ENCODE data around the gene PRKAR1B.

PRKAR1B gene

DNA sequence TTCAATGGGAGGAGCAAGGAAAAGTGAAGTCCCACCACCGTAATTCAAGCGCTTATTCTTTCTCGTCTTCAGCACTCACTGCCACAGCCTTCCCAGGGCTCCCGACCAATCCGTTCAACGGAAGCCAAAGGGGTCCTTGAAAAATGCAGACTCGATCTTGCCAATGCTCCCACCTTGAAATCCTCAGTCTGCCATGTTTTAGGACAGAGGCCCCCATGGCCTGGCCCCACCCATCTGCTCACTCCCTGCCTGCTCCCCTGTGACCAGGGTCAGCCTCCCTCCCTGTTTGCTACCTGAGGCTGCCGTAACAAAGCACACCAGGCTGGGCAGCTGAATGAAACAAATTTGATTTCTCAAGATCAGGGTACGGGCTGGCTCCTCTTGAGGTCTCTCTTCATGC is 3.5 kb downstream of the PRKAR1B start:
- H3K4me3 Mint-ChIP-seq, result no peak overlapping the region
- no peak for ATAC-seq
- H3K27ac Mint-ChIP-seq, result peak overlapping the region in 1 of 2 donors; percentile 16
- H3K4me1 Mint-ChIP-seq, result peaks cover 38% of the 10 kb centered on the region
- H3K9me3 Mint-ChIP-seq, result peaks cover 12 to 35% of the 10 kb centered on the region in 2 donors
- no peak for DNase-seq
- H3K27me3 Mint-ChIP-seq, result no peaks in the 10 kb centered on the region

DNA sequence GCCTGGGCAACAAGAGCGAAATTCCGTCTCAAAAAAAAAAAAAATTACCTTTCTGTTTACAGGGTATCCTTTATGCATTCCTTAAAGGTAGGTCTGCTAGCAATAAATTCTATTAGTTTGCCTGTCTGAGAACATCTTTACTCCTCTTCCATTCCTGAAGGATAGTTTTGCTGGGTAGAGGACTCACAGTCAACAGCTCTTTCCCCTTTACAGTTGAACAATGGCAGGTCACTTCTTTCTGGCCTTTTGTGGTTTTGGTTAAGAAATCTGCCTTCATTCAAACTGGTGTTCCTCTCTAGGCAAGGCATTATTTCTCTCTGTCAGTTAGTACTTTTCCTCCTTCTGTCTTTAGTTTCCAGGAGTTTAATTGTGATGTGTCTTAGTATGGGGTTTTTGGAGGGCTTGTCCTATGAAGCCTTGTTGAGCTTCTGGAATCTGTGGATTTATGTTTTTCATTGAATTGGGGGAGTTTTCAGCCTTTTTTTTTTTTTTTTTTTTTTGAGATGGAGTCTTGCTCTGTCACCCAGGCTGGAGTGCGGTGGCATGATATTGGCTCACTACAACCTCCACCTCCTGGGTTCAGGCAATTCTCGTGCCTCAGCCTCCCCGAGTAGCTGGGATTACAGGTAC is 5.3 kb downstream of the PRKAR1B start:
- Mint-ChIP-seq H3K27me3 (no peaks in the 10 kb centered on the region), H3K9me3 (peaks cover 12 to 35% of the 10 kb centered on the region in 2 donors), H3K4me3 (no peak overlapping the region), H3K27ac (no peak overlapping the region), H3K4me1 (peaks cover 38% of the 10 kb centered on the region)
- no peak for ATAC-seq
- DNase-seq, result no peak

- no peak for ATAC-seq
- H3K27ac Mint-ChIP-seq, result peak overlapping the region in 1 of 2 donors; percentile 16
These were observed 10.4 kb downstream of the PRKAR1B start for GRCh38 chr7:716636-717035.

DNA sequence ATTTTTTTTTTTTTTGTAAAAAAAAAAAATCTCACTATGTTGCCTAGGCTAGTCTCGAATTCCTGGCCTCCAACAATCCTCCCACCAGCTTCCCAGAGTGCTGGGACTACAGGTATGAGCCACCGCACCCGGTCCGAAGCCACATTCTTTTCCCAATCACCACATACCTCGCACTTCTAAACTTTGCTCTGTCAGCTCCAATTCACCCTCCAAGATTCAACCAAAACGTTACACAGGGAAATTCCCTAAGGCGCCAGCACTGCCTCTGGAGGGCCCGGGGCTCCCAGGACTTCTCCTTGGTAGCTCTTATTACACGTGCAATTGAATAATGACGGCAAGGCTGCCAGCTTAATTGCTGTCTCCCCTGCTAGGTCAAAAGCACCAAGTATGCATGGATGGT is 10.9 kb downstream of the PRKAR1B start:
- Mint-ChIP-seq H3K27ac (no peak overlapping the region), H3K27me3 (no peaks in the 10 kb centered on the region), H3K4me3 (no peak overlapping the region), H3K9me3 (peaks cover 0 to 6% of the 10 kb centered on the region in 2 donors), H3K4me1 (peaks cover 41% of the 10 kb centered on the region)
- ATAC-seq (no peak), DNase-seq (no peak)

More at GRCh38 chr7:716636-717035, 10.4 kb downstream of the PRKAR1B start:
- Mint-ChIP-seq H3K27me3 (no peaks in the 10 kb centered on the region), H3K4me1 (peaks cover 38% of the 10 kb centered on the region), H3K4me3 (no peak overlapping the region), H3K9me3 (peaks cover 1 to 10% of the 10 kb centered on the region in 2 donors)
- no peak for DNase-seq

- Mint-ChIP-seq H3K4me3 (peak overlapping the region in 1 of 2 donors; percentile 19), H3K9me3 (no peaks in the 10 kb centered on the region), H3K27me3 (no peaks in the 10 kb centered on the region), H3K4me1 (peaks cover 43% of the 10 kb centered on the region), H3K27ac (no peak overlapping the region)
- no peak for DNase-seq
- no peak for ATAC-seq
These were observed 12.8 kb downstream of the PRKAR1B start for GRCh38 chr7:714251-714671.

GRCh38 chr7:713488-714230 is 13.4 kb downstream of the PRKAR1B start:
- Mint-ChIP-seq H3K9me3 (no peaks in the 10 kb centered on the region), H3K4me1 (peaks cover 43% of the 10 kb centered on the region), H3K27me3 (no peaks in the 10 kb centered on the region), H3K27ac (peak overlapping the region in 1 of 2 donors; percentile 78), H3K4me3 (peak overlapping the region; percentile 50 to 65)
- ATAC-seq, result no peak
- DNase-seq, result no peak

GRCh38 chr7:713139-713457 is 14.0 kb downstream of the PRKAR1B start:
- Mint-ChIP-seq H3K4me1 (peaks cover 44% of the 10 kb centered on the region), H3K9me3 (no peaks in the 10 kb centered on the region), H3K27ac (peak overlapping the region in 1 of 2 donors; percentile 78), H3K27me3 (no peaks in the 10 kb centered on the region), H3K4me3 (peak overlapping the region; percentile 65 to 76)
- DNase-seq (no peak), ATAC-seq (peak; percentile 24)

DNA sequence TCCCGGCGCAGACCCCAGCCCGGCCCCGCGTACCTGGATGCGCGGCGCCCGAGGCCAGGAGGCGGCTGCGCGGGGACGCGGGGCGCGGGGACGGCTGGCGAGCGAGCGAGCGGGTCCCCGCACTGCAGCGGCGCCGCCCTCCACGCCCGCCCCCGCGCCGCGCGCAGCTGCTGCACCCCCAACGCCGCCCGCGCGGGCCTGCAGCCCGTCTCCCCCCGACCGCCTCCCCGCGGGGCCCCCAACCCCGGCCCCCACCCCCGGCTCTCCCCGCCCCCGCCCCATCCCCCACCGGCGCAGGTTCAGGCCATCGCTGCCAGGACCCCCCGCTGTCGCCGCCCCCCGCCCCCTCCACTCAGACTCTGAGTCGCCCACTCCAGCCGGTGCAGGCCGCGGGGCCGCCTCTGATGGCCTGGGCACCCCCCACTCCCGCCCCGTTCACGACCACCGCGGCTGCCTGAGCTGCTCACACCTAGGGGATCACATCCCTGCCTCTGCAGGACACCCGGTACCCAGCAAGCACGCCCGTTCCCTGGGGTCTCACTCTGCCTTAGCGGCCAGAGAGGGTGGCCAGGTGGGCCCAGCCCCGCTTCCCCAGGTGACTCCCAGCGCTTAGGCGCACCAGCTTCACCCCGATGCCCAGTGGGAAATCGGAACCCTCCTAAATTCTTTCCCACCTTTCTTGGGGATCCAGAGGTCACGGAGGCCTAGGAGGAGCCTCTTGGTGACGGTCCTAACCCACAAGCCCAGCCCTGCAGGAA is 14.5 kb downstream of the PRKAR1B start:
- Mint-ChIP-seq H3K9me3 (no peaks in the 10 kb centered on the region), H3K27me3 (no peaks in the 10 kb centered on the region), H3K4me3 (peak overlapping the region; percentile 57 to 76), H3K27ac (peak overlapping the region in 1 of 2 donors; percentile 65), H3K4me1 (peaks cover 48% of the 10 kb centered on the region)
- ATAC-seq (peak; percentile 73), DNase-seq (no peak)

DNA sequence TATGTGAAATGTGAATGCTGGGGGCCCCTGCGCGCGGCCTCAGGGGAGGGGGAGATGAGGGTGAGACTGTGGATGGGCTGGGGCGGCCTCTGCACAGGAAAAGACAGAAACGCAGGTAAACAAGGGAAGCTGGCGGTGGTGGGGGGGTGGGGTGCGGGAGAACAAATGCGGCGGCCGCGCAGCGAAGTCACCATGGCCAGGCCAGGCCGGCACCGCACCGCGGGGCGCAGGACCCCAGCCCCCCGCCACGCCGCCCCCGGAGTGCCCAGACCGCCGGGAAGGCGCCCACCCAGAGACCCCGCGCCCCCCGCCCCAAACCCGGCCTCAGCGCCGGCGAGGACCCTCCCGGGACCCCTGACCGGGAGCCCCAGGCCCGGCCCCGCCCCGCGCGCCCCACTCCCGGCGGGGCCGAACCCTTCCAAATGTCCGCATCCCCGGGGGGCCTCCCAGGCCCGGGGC is 15.1 kb downstream of the PRKAR1B start:
- ATAC-seq, result peak; percentile 53
- Mint-ChIP-seq H3K27me3 (no peaks in the 10 kb centered on the region), H3K4me1 (peaks cover 46% of the 10 kb centered on the region), H3K9me3 (no peaks in the 10 kb centered on the region), H3K4me3 (peak overlapping the region; percentile 69 to 79), H3K27ac (no peak overlapping the region)
- DNase-seq, result no peak

DNA sequence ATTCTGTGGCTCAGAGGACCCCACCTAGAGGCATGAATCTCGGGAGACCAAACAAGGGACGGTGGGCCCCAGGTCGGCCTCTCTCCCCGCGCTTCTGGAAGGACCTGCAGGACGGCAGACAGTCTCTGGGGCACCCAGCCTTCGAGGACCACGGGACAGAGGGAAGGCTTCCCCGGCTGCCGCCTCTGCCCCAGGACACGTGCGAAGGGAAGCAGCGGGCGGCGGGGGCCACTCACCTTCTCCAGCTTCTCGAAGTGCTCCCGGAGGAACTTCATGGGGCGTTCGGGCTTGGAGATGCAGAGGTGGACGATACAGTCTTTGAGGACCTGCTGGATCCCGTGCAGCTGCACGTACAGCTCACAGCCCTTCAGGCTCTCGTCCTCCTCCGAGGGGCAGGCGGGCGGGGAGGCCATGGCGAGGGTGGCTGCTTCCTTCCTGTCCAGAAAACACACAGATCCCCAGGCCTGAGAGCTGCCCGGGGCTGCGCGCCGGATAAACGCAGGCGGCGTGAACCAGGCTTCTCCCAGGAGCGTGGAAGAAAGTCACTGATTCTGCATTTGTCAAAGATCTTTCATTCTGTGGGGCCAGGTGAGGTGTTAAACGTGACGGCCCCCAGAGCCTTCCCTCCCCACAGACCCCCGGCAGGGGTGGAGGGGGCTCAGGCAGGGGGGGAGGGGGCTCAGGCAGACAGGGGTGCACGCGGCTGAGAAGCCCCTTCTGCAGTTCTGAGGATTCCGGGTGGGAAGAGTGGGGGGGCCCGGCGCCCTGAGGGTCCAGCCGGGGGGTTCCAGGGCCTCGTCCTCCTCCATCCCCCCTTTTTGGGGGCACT is 15.8 kb downstream of the PRKAR1B start:
- ATAC-seq, result no peak
- H3K4me1 Mint-ChIP-seq, result peaks cover 39% of the 10 kb centered on the region
- H3K4me3 Mint-ChIP-seq, result peak overlapping the region; percentile 69 to 79
- DNase-seq, result no peak
- H3K27ac Mint-ChIP-seq, result peak overlapping the region in 1 of 2 donors; percentile 45
- H3K27me3 Mint-ChIP-seq, result no peaks in the 10 kb centered on the region
- H3K9me3 Mint-ChIP-seq, result no peaks in the 10 kb centered on the region

DNA sequence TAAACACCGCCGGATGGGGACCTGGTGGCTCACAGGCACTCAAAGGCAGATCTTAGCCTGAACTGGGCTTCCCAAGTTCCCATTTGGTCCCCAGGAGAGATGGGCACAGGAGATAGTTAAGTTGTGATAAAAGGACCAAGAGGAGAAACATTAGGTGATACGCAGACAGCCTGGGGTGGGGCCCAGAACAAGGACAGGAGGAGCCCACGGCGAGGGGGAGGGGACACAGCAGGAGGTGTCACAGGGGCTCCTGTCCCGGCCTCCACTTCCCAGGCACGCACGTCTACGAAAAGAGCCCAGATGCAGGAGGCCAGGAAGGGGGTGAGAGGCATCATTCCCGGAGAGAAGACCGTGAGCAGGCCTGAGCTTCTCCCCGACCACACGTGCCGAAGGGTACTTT is 16.9 kb downstream of the PRKAR1B start:
- no peak for ATAC-seq
- no peaks in the 10 kb centered on the region for H3K9me3 Mint-ChIP-seq
- H3K27me3 Mint-ChIP-seq, result no peaks in the 10 kb centered on the region
- H3K27ac Mint-ChIP-seq, result no peak overlapping the region
- DNase-seq, result no peak
- peak overlapping the region; percentile 32 to 47 for H3K4me3 Mint-ChIP-seq
- H3K4me1 Mint-ChIP-seq, result peaks cover 36% of the 10 kb centered on the region

DNA sequence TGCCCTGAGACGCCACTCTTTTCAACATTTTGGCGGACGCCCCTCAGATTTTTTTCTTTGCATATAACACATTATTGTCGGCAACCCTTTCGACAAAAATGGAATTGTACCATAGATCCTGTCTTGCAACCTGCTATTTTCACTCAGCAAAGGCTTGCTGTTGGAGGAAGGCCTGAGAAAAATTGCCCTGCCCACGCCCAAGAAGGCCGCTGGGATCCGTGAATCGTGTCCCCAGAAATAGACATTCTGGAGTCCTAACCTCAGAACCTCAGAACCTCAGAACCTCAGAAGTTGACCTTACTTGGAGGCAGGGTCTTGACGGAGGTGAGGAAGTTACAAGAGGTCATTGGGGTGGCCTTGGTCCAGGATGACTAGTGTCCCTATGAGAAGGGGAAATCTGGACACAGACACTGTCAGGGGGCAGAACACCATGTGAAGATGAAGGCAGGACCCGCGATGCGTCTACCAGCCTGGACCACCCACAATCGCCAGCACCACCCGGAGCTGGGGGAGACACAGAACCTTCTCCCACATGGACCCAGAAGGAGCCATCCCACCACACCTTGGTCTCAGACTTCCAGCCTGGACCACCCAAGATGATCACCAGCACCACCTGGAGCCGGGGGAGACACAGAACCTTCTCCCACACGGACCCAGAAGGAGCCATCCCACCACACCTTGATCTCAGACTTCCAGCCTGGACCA is 19.6 kb downstream of the PRKAR1B start:
- Mint-ChIP-seq H3K27ac (peak overlapping the region in 1 of 2 donors; percentile 12), H3K4me1 (peaks cover 16% of the 10 kb centered on the region), H3K4me3 (no peak overlapping the region), H3K27me3 (no peaks in the 10 kb centered on the region), H3K9me3 (peaks cover 13% of the 10 kb centered on the region in 2 donors)
- DNase-seq (no peak), ATAC-seq (no peak)

- no peak overlapping the region for H3K27ac Mint-ChIP-seq
- H3K27me3 Mint-ChIP-seq, result no peaks in the 10 kb centered on the region
- DNase-seq, result no peak
- H3K4me1 Mint-ChIP-seq, result peaks cover 16% of the 10 kb centered on the region
- no peak overlapping the region for H3K4me3 Mint-ChIP-seq
- H3K9me3 Mint-ChIP-seq, result peaks cover 13% of the 10 kb centered on the region in 2 donors
- ATAC-seq, result no peak
These were observed 20.4 kb downstream of the PRKAR1B start for GRCh38 chr7:706721-707120.

- ATAC-seq (no peak), DNase-seq (no peak)
- H3K4me3 Mint-ChIP-seq, result no peak overlapping the region
- peaks cover 19% of the 10 kb centered on the region for H3K4me1 Mint-ChIP-seq
- no peak overlapping the region for H3K27ac Mint-ChIP-seq
- H3K27me3 Mint-ChIP-seq, result no peaks in the 10 kb centered on the region
- H3K9me3 Mint-ChIP-seq, result peaks cover 13 to 18% of the 10 kb centered on the region in 2 donors
These were observed 24.0 kb downstream of the PRKAR1B start for GRCh38 chr7:703049-703448.

Data from stimulated activated naive CD8-positive, alpha-beta T cell treated with anti-CD3 and anti-CD28 coated beads, Interleukin-15, amount 100 ng/mL, for 72 hours (primary cell).